Liver (tissue), 9 donors: Measurements from ENCODE around the gene DNAJC9. TPM values are rescaled to one million over a fixed set of nuclear protein-coding genes. Genes with fewer than 3 reads are reported as not detected.
A peak's percentile ranks its signal among the peaks of the same experiment; 100 is the strongest.

Source experiments
- DNase-seq: peaks from one replicate; pipeline ENCODE4 v3.0.0-alpha.2; 2017; ENCODE audit warnings: low spot score
- H3K27ac ChIP-seq, 2 donors: one replicate each; pipeline ENCODE4 v1.7.0; 2013; ENCODE audit warnings: inconsistent platforms in 2 of 2, low read length in 2 of 2, control low read depth in 1 of 2, low read depth in 1 of 2, mild to moderate bottlenecking in 1 of 2
- H3K27me3 ChIP-seq, 4 donors: one replicate each; pipeline versions ENCODE4 v1.6.1 to v1.7.0; 2013; ENCODE audit warnings: low read length in 3 of 4, inconsistent platforms in 1 of 4, mild to moderate bottlenecking in 1 of 4, moderate library complexity in 1 of 4; ENCODE audit not compliant: control insufficient read depth in 4 of 4, insufficient read depth in 4 of 4
- H3K36me3 ChIP-seq, 4 donors: one replicate each; pipeline versions ENCODE4 v1.6.1 to v1.7.0; 2013; ENCODE audit warnings: low read length in 3 of 4, mild to moderate bottlenecking in 3 of 4, low read depth in 1 of 4, moderate library complexity in 1 of 4; ENCODE audit not compliant: control insufficient read depth in 4 of 4, insufficient read depth in 3 of 4
- H3K4me1 ChIP-seq, 4 donors: one replicate each; pipeline versions ENCODE4 v1.6.1 to v1.7.0; 2013; ENCODE audit warnings: low read length in 3 of 4, mild to moderate bottlenecking in 3 of 4, moderate library complexity in 1 of 4; ENCODE audit not compliant: control insufficient read depth in 4 of 4, insufficient read depth in 4 of 4
- H3K4me3 ChIP-seq, 3 donors: one replicate each; pipeline versions ENCODE4 v1.6.1 to v1.7.0; 2013; ENCODE audit warnings: low read length in 3 of 3, control low read depth in 1 of 3, low read depth in 1 of 3, mild to moderate bottlenecking in 1 of 3
- H3K9ac ChIP-seq, 2 donors: one replicate each; pipeline ENCODE4 v1.7.0; 2013; ENCODE audit warnings: low read length in 2 of 2, mild to moderate bottlenecking in 2 of 2, moderate library complexity in 2 of 2, control low read depth in 1 of 2, low read depth in 1 of 2
- H3K9me3 ChIP-seq, 4 donors: one replicate each; pipeline versions ENCODE4 v1.6.1 to v1.7.0; 2013; ENCODE audit warnings: low read length in 3 of 4; ENCODE audit not compliant: control insufficient read depth in 4 of 4
- CTCF ChIP-seq: fragments of 150-350 bp; IDR thresholded peaks from 2 replicates; pipeline ENCODE4 v1.5.1; 2017; ENCODE audit warnings: improper control_type of control experiment, low read depth, low read length; ENCODE audit not compliant: missing input control
- EGR1 ChIP-seq, 2 donors: IDR thresholded peaks; 2 replicates each; pipeline ENCODE4 v1.6.1; 2016 to 2018; ENCODE audit warnings: antibody characterized with exemption in 2 of 2, low read depth in 2 of 2
- FOXA1 ChIP-seq: IDR thresholded peaks from 2 replicates; pipeline ENCODE4 v1.6.1; 2016; ENCODE audit warnings: antibody characterized with exemption
- GABPA ChIP-seq, 2 donors: IDR thresholded peaks in 1 of 2; conservative IDR thresholded peaks in 1 of 2; 2 replicates each; pipeline ENCODE4 v1.6.1; 2016; ENCODE audit warnings: antibody characterized with exemption in 2 of 2, mild to moderate bottlenecking in 1 of 2, moderate library complexity in 1 of 2
- HNF4A ChIP-seq, 2 donors: conservative IDR thresholded peaks; 2 replicates each; pipeline ENCODE4 v1.6.1; 2016; ENCODE audit warnings: antibody characterized with exemption in 2 of 2, mild to moderate bottlenecking in 2 of 2
- HNF4G ChIP-seq: IDR thresholded peaks from 2 replicates; pipeline ENCODE4 v1.6.1; 2016; ENCODE audit warnings: antibody characterized with exemption
- JUND ChIP-seq, 2 donors: IDR thresholded peaks; 2 replicates each; pipeline ENCODE4 v1.6.1; 2016; ENCODE audit warnings: antibody characterized with exemption in 2 of 2
- MAX ChIP-seq: IDR thresholded peaks from 2 replicates; pipeline ENCODE4 v1.6.1; 2016; ENCODE audit warnings: antibody characterized with exemption
- NR2F2 ChIP-seq: IDR thresholded peaks from 2 replicates; pipeline ENCODE4 v1.6.1; 2016; ENCODE audit warnings: antibody characterized with exemption
- RXRA ChIP-seq, 2 donors: IDR thresholded peaks; 2 replicates each; pipeline ENCODE4 v1.6.1; 2017 to 2018; ENCODE audit warnings: antibody characterized with exemption in 2 of 2, mild to moderate bottlenecking in 1 of 2
- SP1 ChIP-seq: IDR thresholded peaks from 2 replicates; pipeline ENCODE4 v1.6.1; 2018; ENCODE audit warnings: antibody characterized with exemption, mild to moderate bottlenecking
- TAF1 ChIP-seq: conservative IDR thresholded peaks from 2 replicates; pipeline ENCODE4 v1.6.1; 2016; ENCODE audit warnings: antibody characterized with exemption, mild to moderate bottlenecking
- YY1 ChIP-seq: IDR thresholded peaks from 2 replicates; pipeline ENCODE4 v1.6.1; 2016; ENCODE audit warnings: antibody characterized with exemption, mild to moderate bottlenecking
- WGBS: extraction: QIAGEN DNeasy Blood & Tissue Kit; methylation state at CpG from one replicate; pipeline ENCODE4 v1.1.7; 2013; 5-methylcytosine and 5-hydroxymethylcytosine counted together
- polyA plus RNA-seq, 2 donors: library from polyadenylated mRNA; stranded (reverse) in 1 of 2; unstranded in 1 of 2; fragments of 200-250 nt in 1 of 2; fragments of >200 nt in 1 of 2; fragmentation: Nextera tagmentation in 1 of 2; extraction: Ambion mirVana in 1 of 2; gene quantifications; one replicate each; pipeline versions ENCODE4 v1.2.1 to v1.2.3, GENCODE V29; 2013 to 2015
- total RNA-seq, 2 donors: library from RNA; depleted of rRNA; stranded (reverse); fragments of >200 nt; gene quantifications; one replicate each; pipeline ENCODE4 v1.2.3, GENCODE V29; 2014
- TF ChIP-seq, protein P1 (sequence below): IDR thresholded peaks from 2 replicates; pipeline ENCODE4 v1.6.1; 2016; ENCODE audit warnings: antibody characterized with exemption
- TF ChIP-seq, protein P2 (sequence below): IDR thresholded peaks from 2 replicates; pipeline ENCODE4 v1.6.1; 2016; ENCODE audit warnings: antibody characterized with exemption, mild to moderate bottlenecking
- TF ChIP-seq, protein P3 (sequence below): IDR thresholded peaks from 2 replicates; pipeline ENCODE4 v1.6.1; 2016; ENCODE audit warnings: antibody characterized with exemption
- donor health status: healthy.
- donor health status: healthy.
- donor health status: healthy.
- donor health status: healthy.
- donor health status: healthy.

Gene DNAJC9
- total and polyA plus RNA-seq, 4 donors = 4.1 to 45.5 (median 9.9) TPM

DNA sequence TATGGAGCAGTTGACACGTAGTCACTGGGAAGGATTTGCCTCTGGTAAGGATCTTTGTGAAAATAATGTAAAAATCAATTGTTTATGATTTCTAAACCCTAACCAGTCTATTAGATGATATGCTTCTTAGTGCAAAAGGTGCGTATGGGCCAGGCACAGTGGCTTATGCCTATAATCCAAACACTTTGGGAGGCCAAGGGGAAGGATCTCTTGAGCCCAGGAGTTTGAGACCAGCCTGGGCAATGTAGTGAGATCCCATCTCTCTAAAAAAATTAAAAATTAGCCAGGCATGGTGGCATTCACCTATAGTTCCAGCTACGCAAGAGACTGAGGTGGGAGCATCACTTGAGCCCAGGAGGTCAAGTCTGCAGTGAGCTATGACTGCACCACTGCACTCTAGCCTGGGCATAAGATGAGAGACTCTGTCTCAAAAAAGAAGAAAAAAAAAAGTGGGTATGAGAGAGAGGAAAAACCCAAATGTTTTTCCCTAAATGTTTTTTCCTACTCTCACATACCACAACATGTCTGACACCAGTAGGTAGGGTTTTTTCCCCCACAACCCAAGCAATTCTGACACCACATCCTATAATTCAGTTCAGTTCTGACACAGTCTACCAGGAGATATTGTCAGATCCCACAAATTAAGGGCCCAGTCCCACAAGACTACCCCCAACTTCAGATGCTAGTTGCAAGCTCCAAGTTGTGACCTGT lies 36.5 kb downstream of the DNAJC9 start:
- no peak overlapping the region for H3K9ac ChIP-seq
- H3K9me3 ChIP-seq = no peaks in the 10 kb centered on the region
- peaks cover 0 to 8% (median 0%) of the 10 kb centered on the region in 4 donors for H3K36me3 ChIP-seq
- DNase-seq = no peak
- H3K27ac ChIP-seq = peak overlapping the region in 1 of 2 donors; percentile 17
- H3K4me1 ChIP-seq = peaks cover 0 to 15% (median 14%) of the 10 kb centered on the region in 4 donors
- no peak for TF ChIP-seq CTCF
- no peak for TF ChIP-seq MAX
- no peak for TF ChIP-seq JUND (IDR thresholded peaks at IDR 0.05)
- TF ChIP-seq NR2F2 = no peak
- no peak for TF ChIP-seq RXRA (IDR thresholded peaks at IDR 0.05)
- no peak for TF ChIP-seq HNF4G
- TF ChIP-seq YY1 = no peak
- no peak for TF ChIP-seq FOXA1
- TF ChIP-seq, protein P1, sequence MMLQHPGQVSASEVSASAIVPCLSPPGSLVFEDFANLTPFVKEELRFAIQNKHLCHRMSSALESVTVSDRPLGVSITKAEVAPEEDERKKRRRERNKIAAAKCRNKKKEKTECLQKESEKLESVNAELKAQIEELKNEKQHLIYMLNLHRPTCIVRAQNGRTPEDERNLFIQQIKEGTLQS = no peak
- no peak for TF ChIP-seq HNF4A (conservative IDR thresholded peaks at IDR 0.05)
- no peak for TF ChIP-seq EGR1 (IDR thresholded peaks at IDR 0.05; ENCODE audit: low read depth in 2 of 2)
- TF ChIP-seq, protein P2, sequence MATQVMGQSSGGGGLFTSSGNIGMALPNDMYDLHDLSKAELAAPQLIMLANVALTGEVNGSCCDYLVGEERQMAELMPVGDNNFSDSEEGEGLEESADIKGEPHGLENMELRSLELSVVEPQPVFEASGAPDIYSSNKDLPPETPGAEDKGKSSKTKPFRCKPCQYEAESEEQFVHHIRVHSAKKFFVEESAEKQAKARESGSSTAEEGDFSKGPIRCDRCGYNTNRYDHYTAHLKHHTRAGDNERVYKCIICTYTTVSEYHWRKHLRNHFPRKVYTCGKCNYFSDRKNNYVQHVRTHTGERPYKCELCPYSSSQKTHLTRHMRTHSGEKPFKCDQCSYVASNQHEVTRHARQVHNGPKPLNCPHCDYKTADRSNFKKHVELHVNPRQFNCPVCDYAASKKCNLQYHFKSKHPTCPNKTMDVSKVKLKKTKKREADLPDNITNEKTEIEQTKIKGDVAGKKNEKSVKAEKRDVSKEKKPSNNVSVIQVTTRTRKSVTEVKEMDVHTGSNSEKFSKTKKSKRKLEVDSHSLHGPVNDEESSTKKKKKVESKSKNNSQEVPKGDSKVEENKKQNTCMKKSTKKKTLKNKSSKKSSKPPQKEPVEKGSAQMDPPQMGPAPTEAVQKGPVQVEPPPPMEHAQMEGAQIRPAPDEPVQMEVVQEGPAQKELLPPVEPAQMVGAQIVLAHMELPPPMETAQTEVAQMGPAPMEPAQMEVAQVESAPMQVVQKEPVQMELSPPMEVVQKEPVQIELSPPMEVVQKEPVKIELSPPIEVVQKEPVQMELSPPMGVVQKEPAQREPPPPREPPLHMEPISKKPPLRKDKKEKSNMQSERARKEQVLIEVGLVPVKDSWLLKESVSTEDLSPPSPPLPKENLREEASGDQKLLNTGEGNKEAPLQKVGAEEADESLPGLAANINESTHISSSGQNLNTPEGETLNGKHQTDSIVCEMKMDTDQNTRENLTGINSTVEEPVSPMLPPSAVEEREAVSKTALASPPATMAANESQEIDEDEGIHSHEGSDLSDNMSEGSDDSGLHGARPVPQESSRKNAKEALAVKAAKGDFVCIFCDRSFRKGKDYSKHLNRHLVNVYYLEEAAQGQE = no peak
- TF ChIP-seq, protein P3, sequence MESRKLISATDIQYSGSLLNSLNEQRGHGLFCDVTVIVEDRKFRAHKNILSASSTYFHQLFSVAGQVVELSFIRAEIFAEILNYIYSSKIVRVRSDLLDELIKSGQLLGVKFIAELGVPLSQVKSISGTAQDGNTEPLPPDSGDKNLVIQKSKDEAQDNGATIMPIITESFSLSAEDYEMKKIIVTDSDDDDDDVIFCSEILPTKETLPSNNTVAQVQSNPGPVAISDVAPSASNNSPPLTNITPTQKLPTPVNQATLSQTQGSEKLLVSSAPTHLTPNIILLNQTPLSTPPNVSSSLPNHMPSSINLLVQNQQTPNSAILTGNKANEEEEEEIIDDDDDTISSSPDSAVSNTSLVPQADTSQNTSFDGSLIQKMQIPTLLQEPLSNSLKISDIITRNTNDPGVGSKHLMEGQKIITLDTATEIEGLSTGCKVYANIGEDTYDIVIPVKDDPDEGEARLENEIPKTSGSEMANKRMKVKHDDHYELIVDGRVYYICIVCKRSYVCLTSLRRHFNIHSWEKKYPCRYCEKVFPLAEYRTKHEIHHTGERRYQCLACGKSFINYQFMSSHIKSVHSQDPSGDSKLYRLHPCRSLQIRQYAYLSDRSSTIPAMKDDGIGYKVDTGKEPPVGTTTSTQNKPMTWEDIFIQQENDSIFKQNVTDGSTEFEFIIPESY = no peak
- TF ChIP-seq TAF1 = no peak
- no peak for TF ChIP-seq GABPA (IDR thresholded peaks at IDR 0.05 in 1 of 2, conservative IDR thresholded peaks at IDR 0.05 in 1 of 2)
- no peak for TF ChIP-seq SP1
- H3K4me3 ChIP-seq = no peak overlapping the region
- 97% methylated on average over 3 of the region's 3 CpGs for WGBS
- H3K27me3 ChIP-seq = no peaks in the 10 kb centered on the region
